ENCODE measurements around the gene PRTG. TPM values are rescaled to one million over a fixed set of nuclear protein-coding genes. Genes with fewer than 3 reads are reported as not detected.

Gene PRTG
- total RNA-seq, 1 experiment from 2014 or later = 3.6 TPM

DNA sequence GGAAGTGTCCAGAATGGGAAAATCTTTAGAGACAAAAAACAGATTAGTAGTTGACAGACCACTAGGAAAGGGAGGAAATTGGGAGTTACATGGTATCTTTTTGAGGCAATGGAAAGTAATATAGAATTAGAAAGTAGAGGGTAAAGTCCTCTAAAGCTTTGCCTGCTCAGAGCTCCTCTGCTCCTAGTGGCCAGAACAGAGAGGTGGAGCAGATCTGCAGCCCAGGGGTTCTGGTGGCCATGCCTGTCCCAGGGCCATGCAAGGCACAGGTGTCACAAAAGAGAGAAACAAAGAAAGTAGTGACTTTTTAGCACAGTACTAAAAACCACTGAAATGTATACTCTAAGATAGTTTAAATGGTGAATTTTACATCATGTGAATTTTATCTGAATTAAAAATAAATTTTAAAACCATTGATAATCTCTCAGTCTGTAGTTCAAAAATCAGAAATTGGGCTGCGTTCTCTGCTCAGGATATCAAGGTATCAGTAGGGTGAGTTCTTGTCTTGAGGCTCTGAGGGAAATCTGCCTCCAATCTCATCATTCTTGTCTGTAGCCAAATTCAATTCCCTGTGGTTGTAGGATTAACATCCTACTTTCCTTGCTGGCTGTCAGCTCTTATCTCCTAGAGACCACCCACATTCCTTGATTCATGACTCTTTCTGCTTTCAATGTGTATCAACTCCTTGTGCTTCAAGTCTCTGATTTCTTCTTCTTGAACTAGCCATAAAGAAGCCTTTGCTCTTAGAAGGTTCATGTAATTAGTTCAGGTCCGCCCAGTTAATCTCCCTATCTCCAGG lies 178.4 kb downstream of the PRTG start:
- ChIA-PET POLR2A (no interaction called here), CTCF (interaction anchor here (0.5 to 1.0 kb wide), 7 partner anchors 14 to 210 kb away, joined by 3 to 7 read pairs (median 3); no protein-coding TSS in a partner anchor)
- no peaks in the 10 kb centered on the region for H3K4me1 Mint-ChIP-seq
- no peak overlapping the region for H3K4me3 Mint-ChIP-seq
- DNase-seq (ENCODE audit: low spot score) (peak; percentile 22), ATAC-seq (peak; percentile 86)
- no peak for TF ChIP-seq JUN (CRISPR knock-in tag; IDR thresholded peaks at IDR 0.05)
- TF ChIP-seq, protein P1, sequence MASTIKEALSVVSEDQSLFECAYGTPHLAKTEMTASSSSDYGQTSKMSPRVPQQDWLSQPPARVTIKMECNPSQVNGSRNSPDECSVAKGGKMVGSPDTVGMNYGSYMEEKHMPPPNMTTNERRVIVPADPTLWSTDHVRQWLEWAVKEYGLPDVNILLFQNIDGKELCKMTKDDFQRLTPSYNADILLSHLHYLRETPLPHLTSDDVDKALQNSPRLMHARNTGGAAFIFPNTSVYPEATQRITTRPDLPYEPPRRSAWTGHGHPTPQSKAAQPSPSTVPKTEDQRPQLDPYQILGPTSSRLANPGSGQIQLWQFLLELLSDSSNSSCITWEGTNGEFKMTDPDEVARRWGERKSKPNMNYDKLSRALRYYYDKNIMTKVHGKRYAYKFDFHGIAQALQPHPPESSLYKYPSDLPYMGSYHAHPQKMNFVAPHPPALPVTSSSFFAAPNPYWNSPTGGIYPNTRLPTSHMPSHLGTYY (CRISPR knock-in tag; IDR thresholded peaks at IDR 0.05) = no peak
- peaks cover 4% of the 10 kb centered on the region for H3K27me3 Mint-ChIP-seq (ENCODE audit: low read depth)
- peaks cover 27% of the 10 kb centered on the region for H3K9me3 Mint-ChIP-seq
- no peak overlapping the region for H3K27ac Mint-ChIP-seq
- H3K36me3 Mint-ChIP-seq = no peaks in the 10 kb centered on the region

DNA sequence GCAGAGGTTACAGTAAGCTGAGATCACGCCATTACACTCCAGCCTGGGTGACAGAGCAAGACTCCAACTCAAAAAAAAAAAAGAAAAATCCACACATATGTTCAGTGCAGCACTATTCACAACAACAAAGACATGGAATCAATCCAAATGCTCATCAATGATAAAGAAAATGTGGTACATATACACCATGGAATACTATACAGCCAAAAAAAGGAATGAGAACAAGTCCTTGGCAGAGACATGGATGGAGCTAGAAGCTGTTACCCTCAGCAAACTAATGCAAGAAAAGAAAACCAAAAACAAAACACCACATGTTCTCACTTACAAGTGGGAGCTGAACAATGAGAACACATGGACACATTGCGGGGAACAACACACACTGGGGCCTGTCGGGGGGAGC lies 180.4 kb downstream of the PRTG start:
- ChIA-PET CTCF (no interaction called here), POLR2A (no interaction called here)
- peaks cover 3% of the 10 kb centered on the region; the same call in 1 of the 2 replicates for H3K27me3 Mint-ChIP-seq (ENCODE audit: low read depth)
- no peak overlapping the region for H3K4me3 Mint-ChIP-seq
- H3K36me3 Mint-ChIP-seq = no peaks in the 10 kb centered on the region
- no peaks in the 10 kb centered on the region for H3K4me1 Mint-ChIP-seq
- no peak overlapping the region for H3K27ac Mint-ChIP-seq
- ATAC-seq (no peak), DNase-seq (ENCODE audit: low spot score) (no peak)
- peaks cover 34% of the 10 kb centered on the region for H3K9me3 Mint-ChIP-seq
- TF ChIP-seq, protein P2, sequence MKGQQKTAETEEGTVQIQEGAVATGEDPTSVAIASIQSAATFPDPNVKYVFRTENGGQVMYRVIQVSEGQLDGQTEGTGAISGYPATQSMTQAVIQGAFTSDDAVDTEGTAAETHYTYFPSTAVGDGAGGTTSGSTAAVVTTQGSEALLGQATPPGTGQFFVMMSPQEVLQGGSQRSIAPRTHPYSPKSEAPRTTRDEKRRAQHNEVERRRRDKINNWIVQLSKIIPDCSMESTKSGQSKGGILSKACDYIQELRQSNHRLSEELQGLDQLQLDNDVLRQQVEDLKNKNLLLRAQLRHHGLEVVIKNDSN (CRISPR knock-in tag; IDR thresholded peaks at IDR 0.05) = no peak
- TF ChIP-seq, protein P3, sequence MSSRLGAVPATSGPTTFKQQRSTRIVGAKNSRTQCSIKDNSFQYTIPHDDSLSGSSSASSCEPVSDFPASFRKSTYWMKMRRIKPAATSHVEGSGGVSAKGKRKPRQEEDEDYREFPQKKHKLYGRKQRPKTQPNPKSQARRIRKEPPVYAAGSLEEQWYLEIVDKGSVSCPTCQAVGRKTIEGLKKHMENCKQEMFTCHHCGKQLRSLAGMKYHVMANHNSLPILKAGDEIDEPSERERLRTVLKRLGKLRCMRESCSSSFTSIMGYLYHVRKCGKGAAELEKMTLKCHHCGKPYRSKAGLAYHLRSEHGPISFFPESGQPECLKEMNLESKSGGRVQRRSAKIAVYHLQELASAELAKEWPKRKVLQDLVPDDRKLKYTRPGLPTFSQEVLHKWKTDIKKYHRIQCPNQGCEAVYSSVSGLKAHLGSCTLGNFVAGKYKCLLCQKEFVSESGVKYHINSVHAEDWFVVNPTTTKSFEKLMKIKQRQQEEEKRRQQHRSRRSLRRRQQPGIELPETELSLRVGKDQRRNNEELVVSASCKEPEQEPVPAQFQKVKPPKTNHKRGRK (CRISPR knock-in tag; IDR thresholded peaks at IDR 0.05; ENCODE audit: borderline replicate concordance) = no peak
- no peak for TF ChIP-seq CREB1 (CRISPR knock-in tag; IDR thresholded peaks at IDR 0.05)
- TF ChIP-seq ZNF263 (CRISPR knock-in tag; IDR thresholded peaks at IDR 0.05; ENCODE audit: low read depth) = no peak
- TF ChIP-seq, protein P4, sequence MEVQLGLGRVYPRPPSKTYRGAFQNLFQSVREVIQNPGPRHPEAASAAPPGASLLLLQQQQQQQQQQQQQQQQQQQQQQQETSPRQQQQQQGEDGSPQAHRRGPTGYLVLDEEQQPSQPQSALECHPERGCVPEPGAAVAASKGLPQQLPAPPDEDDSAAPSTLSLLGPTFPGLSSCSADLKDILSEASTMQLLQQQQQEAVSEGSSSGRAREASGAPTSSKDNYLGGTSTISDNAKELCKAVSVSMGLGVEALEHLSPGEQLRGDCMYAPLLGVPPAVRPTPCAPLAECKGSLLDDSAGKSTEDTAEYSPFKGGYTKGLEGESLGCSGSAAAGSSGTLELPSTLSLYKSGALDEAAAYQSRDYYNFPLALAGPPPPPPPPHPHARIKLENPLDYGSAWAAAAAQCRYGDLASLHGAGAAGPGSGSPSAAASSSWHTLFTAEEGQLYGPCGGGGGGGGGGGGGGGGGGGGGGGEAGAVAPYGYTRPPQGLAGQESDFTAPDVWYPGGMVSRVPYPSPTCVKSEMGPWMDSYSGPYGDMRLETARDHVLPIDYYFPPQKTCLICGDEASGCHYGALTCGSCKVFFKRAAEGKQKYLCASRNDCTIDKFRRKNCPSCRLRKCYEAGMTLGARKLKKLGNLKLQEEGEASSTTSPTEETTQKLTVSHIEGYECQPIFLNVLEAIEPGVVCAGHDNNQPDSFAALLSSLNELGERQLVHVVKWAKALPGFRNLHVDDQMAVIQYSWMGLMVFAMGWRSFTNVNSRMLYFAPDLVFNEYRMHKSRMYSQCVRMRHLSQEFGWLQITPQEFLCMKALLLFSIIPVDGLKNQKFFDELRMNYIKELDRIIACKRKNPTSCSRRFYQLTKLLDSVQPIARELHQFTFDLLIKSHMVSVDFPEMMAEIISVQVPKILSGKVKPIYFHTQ (CRISPR knock-in tag; IDR thresholded peaks at IDR 0.05) = no peak
- no peak for TF ChIP-seq ZNF396 (CRISPR knock-in tag; IDR thresholded peaks at IDR 0.05; ENCODE audit: borderline replicate concordance)
- TF ChIP-seq, protein P5, sequence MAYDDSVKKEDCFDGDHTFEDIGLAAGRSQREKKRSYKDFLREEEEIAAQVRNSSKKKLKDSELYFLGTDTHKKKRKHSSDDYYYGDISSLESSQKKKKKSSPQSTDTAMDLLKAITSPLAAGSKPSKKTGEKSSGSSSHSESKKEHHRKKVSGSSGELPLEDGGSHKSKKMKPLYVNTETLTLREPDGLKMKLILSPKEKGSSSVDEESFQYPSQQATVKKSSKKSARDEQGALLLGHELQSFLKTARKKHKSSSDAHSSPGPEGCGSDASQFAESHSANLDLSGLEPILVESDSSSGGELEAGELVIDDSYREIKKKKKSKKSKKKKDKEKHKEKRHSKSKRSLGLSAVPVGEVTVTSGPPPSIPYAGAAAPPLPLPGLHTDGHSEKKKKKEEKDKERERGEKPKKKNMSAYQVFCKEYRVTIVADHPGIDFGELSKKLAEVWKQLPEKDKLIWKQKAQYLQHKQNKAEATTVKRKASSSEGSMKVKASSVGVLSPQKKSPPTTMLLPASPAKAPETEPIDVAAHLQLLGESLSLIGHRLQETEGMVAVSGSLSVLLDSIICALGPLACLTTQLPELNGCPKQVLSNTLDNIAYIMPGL (CRISPR knock-in tag; IDR thresholded peaks at IDR 0.05) = no peak
- TF ChIP-seq, protein P6, sequence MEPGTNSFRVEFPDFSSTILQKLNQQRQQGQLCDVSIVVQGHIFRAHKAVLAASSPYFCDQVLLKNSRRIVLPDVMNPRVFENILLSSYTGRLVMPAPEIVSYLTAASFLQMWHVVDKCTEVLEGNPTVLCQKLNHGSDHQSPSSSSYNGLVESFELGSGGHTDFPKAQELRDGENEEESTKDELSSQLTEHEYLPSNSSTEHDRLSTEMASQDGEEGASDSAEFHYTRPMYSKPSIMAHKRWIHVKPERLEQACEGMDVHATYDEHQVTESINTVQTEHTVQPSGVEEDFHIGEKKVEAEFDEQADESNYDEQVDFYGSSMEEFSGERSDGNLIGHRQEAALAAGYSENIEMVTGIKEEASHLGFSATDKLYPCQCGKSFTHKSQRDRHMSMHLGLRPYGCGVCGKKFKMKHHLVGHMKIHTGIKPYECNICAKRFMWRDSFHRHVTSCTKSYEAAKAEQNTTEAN (CRISPR knock-in tag; IDR thresholded peaks at IDR 0.05) = no peak
- TF ChIP-seq, protein P7, sequence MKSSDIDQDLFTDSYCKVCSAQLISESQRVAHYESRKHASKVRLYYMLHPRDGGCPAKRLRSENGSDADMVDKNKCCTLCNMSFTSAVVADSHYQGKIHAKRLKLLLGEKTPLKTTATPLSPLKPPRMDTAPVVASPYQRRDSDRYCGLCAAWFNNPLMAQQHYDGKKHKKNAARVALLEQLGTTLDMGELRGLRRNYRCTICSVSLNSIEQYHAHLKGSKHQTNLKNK (CRISPR knock-in tag; IDR thresholded peaks at IDR 0.05) = no peak
- TF ChIP-seq RELA (CRISPR knock-in tag; IDR thresholded peaks at IDR 0.05; ENCODE audit: borderline replicate concordance) = no peak

Other genes starting within 250 kb of the PRTG start
- gene DNAAF4, start 234.9 kb downstream of the PRTG start, total RNA-seq (2021) = 1.2 to 1.9 TPM (median 1.2 TPM) in 3 replicates
- gene PYGO1, start 154.8 kb downstream of the PRTG start, total RNA-seq (2021) = 0.46 to 0.55 TPM (median 0.50 TPM) in 3 replicates

Data from WTC11 (cell line).